HepG2 (cell line): ENCODE data around the gene RAP1A. TPM values are rescaled to one million over a fixed set of nuclear protein-coding genes. Genes with fewer than 3 reads are reported as not detected.

Experiments used
- ATAC-seq: fragments of 200-7000 bp; cut with Tn5 transposase; 3 replicates; pipeline ENCODE4 v1.9.1; 2020; ENCODE audit warnings: mild to moderate bottlenecking, moderate library complexity
- BruUV-seq: library from RNA; stranded (reverse); fragments of 400-500 nt; replicated peaks from 2 replicates; lab custom pipeline; 2021; lab: Mats Ljungman, UMichigan
- CTCF ChIA-PET: fragments of 300-600 bp; formaldehyde crosslinking; extraction: SDS; loops from one replicate; lab custom pipeline; 2021; ENCODE audit warnings: low total read pairs, inconsistent platforms, low intra/inter-chr PET ratio; lab: Yijun Ruan, JAX
- POLR2A ChIA-PET: fragments of 350-600 bp; sonication (Branson Sonifier 250); formaldehyde crosslinking; loops from one replicate; lab custom pipeline; 2020; ENCODE audit warnings: antibody characterized with exemption, inconsistent platforms; lab: Yijun Ruan, JAX
- DNase-seq: peaks from one replicate; pipeline ENCODE4 v3.0.0-alpha.2; 2015; ENCODE audit warnings: low spot score
- FAIRE-seq: peaks from 3 replicates; lab custom pipeline; 2011; peaks lifted over from hg19 to GRCh38; lab: Jason Lieb, UNC
- H2AFZ ChIP-seq: one replicate; pipeline ENCODE4 v1.6.1; 2011; ENCODE audit warnings: low read length, inconsistent platforms
- H3K27ac ChIP-seq: fragments of 300-600 bp; 3 replicates; pipeline ENCODE4 v1.8.0; 2011; ENCODE audit warnings: mixed run types, mild to moderate bottlenecking, mixed read lengths, low read length, inconsistent platforms; ENCODE audit not compliant: insufficient read depth; ENCODE audit errors: extremely low read length
- H3K27me3 ChIP-seq, 2 experiments: fragments of 200-600 bp in 1 of 2; 2 replicates in 1 of 2; 3 replicates in 1 of 2; pipeline versions ENCODE4 v1.6.0 to v1.8.0; 2011; ENCODE audit warnings: low read length in 2 of 2, mild to moderate bottlenecking in 2 of 2, moderate library complexity in 2 of 2, inconsistent platforms in 1 of 2; ENCODE audit not compliant: insufficient read depth in 2 of 2, control insufficient read depth in 1 of 2
- H3K36me3 ChIP-seq, 2 experiments: fragments of 200-600 bp in 1 of 2; replicated peaks in 1 of 2; 2 replicates in 1 of 2; 3 replicates in 1 of 2; pipeline versions ENCODE4 v1.5.1 to v1.8.0; 2011; ENCODE audit warnings: low read length in 2 of 2, inconsistent platforms in 1 of 2; ENCODE audit not compliant: insufficient read depth in 2 of 2, control insufficient read depth in 1 of 2
- H3K4me1 ChIP-seq: 2 replicates; pipeline ENCODE4 v1.5.1; 2012; ENCODE audit warnings: low read length, inconsistent platforms; ENCODE audit not compliant: insufficient read depth
- H3K4me2 ChIP-seq: 2 replicates; pipeline ENCODE4 v1.6.0; 2011; ENCODE audit warnings: low read depth, low read length, inconsistent platforms
- H3K4me3 ChIP-seq, 3 experiments: fragments of 200-600 bp in 1 of 3; sonication (generic), shearing (Covaris generic) in 1 of 3; replicated peaks in 1 of 3; 2 replicates each; pipeline ENCODE4 v1.5.1; 2011 to 2016; ENCODE audit warnings: low read length in 3 of 3, inconsistent platforms in 2 of 3, low read depth in 2 of 3, mild to moderate bottlenecking in 2 of 3, control low read depth in 1 of 3, mixed read lengths in 1 of 3; ENCODE audit not compliant: insufficient read depth in 1 of 3
- H3K79me2 ChIP-seq: one replicate; pipeline ENCODE4 v1.6.1; 2011; ENCODE audit warnings: low read length, inconsistent platforms; ENCODE audit not compliant: insufficient read depth
- H3K9ac ChIP-seq: 2 replicates; pipeline ENCODE4 v1.6.0; 2011; ENCODE audit warnings: mild to moderate bottlenecking, low read depth, low read length, inconsistent platforms; ENCODE audit not compliant: insufficient read depth
- H3K9me3 ChIP-seq: 2 replicates; pipeline ENCODE4 v1.5.1; 2012; ENCODE audit warnings: mild to moderate bottlenecking, low read length
- H4K20me1 ChIP-seq: 2 replicates; pipeline ENCODE4 v1.6.0; 2011; ENCODE audit warnings: inconsistent platforms, mild to moderate bottlenecking, low read length, moderate library complexity; ENCODE audit not compliant: insufficient read depth
- AGO1 ChIP-seq: fragments of 200-400 bp; formaldehyde crosslinking; IDR thresholded peaks from 2 replicates; pipeline ENCODE4 v1.6.1; 2017; ENCODE audit warnings: mild to moderate bottlenecking, low read depth, low read length, moderate library complexity; ENCODE audit not compliant: poor library complexity, severe bottlenecking
- ARID3A ChIP-seq: IDR thresholded peaks from 2 replicates; pipeline ENCODE4 v1.6.1; 2012; ENCODE audit warnings: low read depth, low read length, improper control_type of control experiment
- ATF2 ChIP-seq: sonication (generic); formaldehyde crosslinking; IDR thresholded peaks from 2 replicates; pipeline ENCODE4 v1.4.0; 2020; ENCODE audit warnings: missing genetic modification reagents
- CREB3 ChIP-seq: sonication (generic); formaldehyde crosslinking; IDR thresholded peaks from 2 replicates; pipeline ENCODE4 v1.5.0; 2020; ENCODE audit warnings: missing genetic modification reagents
- ETV6 ChIP-seq: sonication (generic); formaldehyde crosslinking; conservative IDR thresholded peaks from 2 replicates; pipeline ENCODE4 v1.4.0; 2020; ENCODE audit warnings: missing genetic modification reagents
- HHEX ChIP-seq: IDR thresholded peaks from 2 replicates; pipeline ENCODE4 v1.6.1; 2016; ENCODE audit warnings: control low read depth
- HNRNPH1 ChIP-seq: fragments of 200-400 bp; formaldehyde crosslinking; optimal IDR thresholded peaks from 2 replicates; pipeline ENCODE3; 2017; ENCODE audit warnings: mild to moderate bottlenecking, low read depth, low read length
- KAT2B ChIP-seq: fragments of 150-350 bp; IDR thresholded peaks from 2 replicates; pipeline ENCODE4 v1.6.1; 2014; ENCODE audit warnings: low read depth, low read length, borderline replicate concordance
- MED1 ChIP-seq: sonication (generic); formaldehyde crosslinking; IDR thresholded peaks from 2 replicates; pipeline ENCODE4 v1.4.0; 2020; ENCODE audit warnings: missing genetic modification reagents
- TGIF2 ChIP-seq: IDR thresholded peaks from 2 replicates; pipeline ENCODE4 v1.6.1; 2016; ENCODE audit warnings: control low read depth, missing compliant biosample characterization
- ZMYM4 ChIP-seq: sonication (generic); formaldehyde crosslinking; IDR thresholded peaks from 2 replicates; pipeline ENCODE4 v1.8.1; 2023; ENCODE audit warnings: mild to moderate bottlenecking, missing genetic modification reagents
- ZNF260 ChIP-seq: sonication (generic); formaldehyde crosslinking; IDR thresholded peaks from 2 replicates; pipeline ENCODE4 v1.4.0; 2020; ENCODE audit warnings: missing genetic modification reagents, low read depth, mild to moderate bottlenecking, borderline replicate concordance
- ZNF331 ChIP-seq: sonication (generic); formaldehyde crosslinking; IDR thresholded peaks from 2 replicates; pipeline ENCODE4 v1.4.0; 2020; ENCODE audit warnings: missing genetic modification reagents
- ZNF784 ChIP-seq: sonication (generic); formaldehyde crosslinking; IDR thresholded peaks from 2 replicates; pipeline ENCODE4 v1.5.1; 2020; ENCODE audit warnings: missing genetic modification reagents, mild to moderate bottlenecking, borderline replicate concordance
- ZSCAN22 ChIP-seq: sonication (generic); formaldehyde crosslinking; IDR thresholded peaks from 2 replicates; pipeline ENCODE4 v1.4.0; 2020; ENCODE audit warnings: mild to moderate bottlenecking, missing genetic modification reagents
- WGBS: methylation state at CpG from one replicate; pipeline ENCODE4 v1.1.6; 2017; ENCODE audit warnings: low lambda C conversion rate; 5-methylcytosine and 5-hydroxymethylcytosine counted together
- in situ Hi-C: cut with HindIII; loops from 2 replicates; pipeline ENCODE4 v1.10.0; 2017; ENCODE audit warnings: low pct_unique_long_range_greater_than_20kb; ENCODE audit not compliant: extremely low pct_ligation_motif_present
- intact Hi-C: fragments of 100-400 bp; cut with micrococcal nuclease; formaldehyde crosslinking; loops from one replicate; pipeline ENCODE4 v1.10.0; 2022; ENCODE audit not compliant: unreplicated experiment
- polyA plus RNA-seq, 8 experiments: library from polyadenylated mRNA; depleted of rRNA in 3 of 8; stranded (reverse) in 7 of 8; unstranded in 1 of 8; fragments of >200 nt; fragmentation: Illumina TruSeq in 4 of 8; extraction: Trizol in 4 of 8; gene quantifications; 2 replicates each; pipeline versions ENCODE4 v1.2.1 to v1.2.3, GENCODE V29; 2011 to 2016; ENCODE audit warnings: low read depth in 4 of 8, missing spikeins in 1 of 8, mixed read lengths in 1 of 8; ENCODE audit not compliant: insufficient read depth in 1 of 8
- total RNA-seq, 5 experiments: library from RNA; depleted of rRNA; stranded (reverse); fragments of >200 nt; fragmentation: Illumina TruSeq; extraction: Trizol; gene quantifications; 2 replicates each; pipeline ENCODE4 v1.2.3, GENCODE V29; 2016; ENCODE audit warnings: low read depth in 1 of 5

The RAP1A gene
- total and polyA plus RNA-seq, 2 of the 13 experiments (the other 11 are each of a cell fraction or from before 2014, with no cell fraction given): 19.0 to 20.7 TPM

DNA sequence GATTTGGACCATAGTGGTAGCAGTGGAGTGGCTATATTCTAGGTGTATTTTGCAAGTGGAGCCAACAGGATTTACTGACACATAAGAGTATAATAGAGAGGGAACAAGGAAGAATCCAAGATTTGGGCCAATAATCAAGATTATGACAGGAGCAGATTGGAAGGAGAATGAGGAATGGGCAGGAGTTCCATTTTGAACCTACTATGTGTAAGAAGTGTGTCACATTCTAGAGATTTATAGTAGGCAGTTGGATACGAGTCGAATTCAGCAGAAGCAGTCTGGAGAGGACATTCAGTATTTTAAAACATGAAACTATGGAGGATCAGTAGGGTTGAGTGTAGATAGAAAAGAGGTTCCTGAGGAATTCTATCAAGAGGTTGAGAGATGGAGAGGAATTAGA, 97.9 kb downstream of the RAP1A start:
- intact Hi-C loops (no loop called here), in situ Hi-C loops (no loop called here)
- ChIA-PET POLR2A (no interaction called here), CTCF (no interaction called here)
- WGBS: 96% methylated on average over 2 of the region's 2 CpGs
- no TSS peak for BruUV-seq
- Histone ChIP-seq H3K36me3 (no peaks in the 10 kb centered on the region), H3K79me2 (no peaks in the 10 kb centered on the region), H4K20me1 (no peaks in the 10 kb centered on the region), H3K4me2 (no peak overlapping the region), H3K27ac (no peak overlapping the region), H3K4me3 (no peak overlapping the region), H3K4me1 (peaks cover 25% of the 10 kb centered on the region), H3K9ac (no peak overlapping the region), H3K9me3 (no peaks in the 10 kb centered on the region), H3K27me3 (no peaks in the 10 kb centered on the region), H2AFZ (no peak overlapping the region)
- FAIRE-seq (no peak), ATAC-seq (no peak), DNase-seq (no peak)
- TF ChIP-seq ZNF784 (CRISPR knock-in tag) (no peak), TGIF2 (no peak), ZNF331 (CRISPR knock-in tag) (no peak), KAT2B (no peak), ZNF260 (CRISPR knock-in tag) (no peak), HHEX (CRISPR knock-in tag) (no peak), ETV6 (CRISPR knock-in tag) (no peak), AGO1 (no peak), ATF2 (CRISPR knock-in tag) (no peak), ARID3A (no peak), ZMYM4 (CRISPR knock-in tag) (no peak), ZSCAN22 (CRISPR knock-in tag) (no peak), CREB3 (CRISPR knock-in tag) (no peak), HNRNPH1 (no peak), MED1 (CRISPR knock-in tag) (no peak)
